Hair follicle dermal papilla cell (primary cell): ENCODE data around the gene SLC26A1. TPM values are rescaled to one million over a fixed set of nuclear protein-coding genes. Genes with fewer than 3 reads are reported as not detected.

ENCODE experiments used
- total RNA-seq: library from RNA; depleted of rRNA; stranded (reverse); fragments of >200 nt; gene quantifications from 2 replicates; pipeline ENCODE4 v1.2.3, GENCODE V29; 2012

SLC26A1 gene
- total RNA-seq = 0.16 and 0.36 TPM in 2 replicates

GRCh38 chr4:993111-994029, at the start of gene SLC26A1:
Gene SLC26A1, minus strand, starts transcription at chr4:993404. Its CDS starts 1,701 bp downstream, at chr4:991703.

GRCh38 chr4:1011022-1011665, 17.9 kb upstream of the SLC26A1 start, which contains the start of gene FGFRL1:
Gene FGFRL1, plus strand, starts transcription at chr4:1011626. Its CDS starts 860 bp downstream, at chr4:1012486.

GRCh38 chr4:986879-987623, 6.2 kb downstream of the SLC26A1 start, which contains the start of gene IDUA:
Gene IDUA, plus strand, starts transcription at chr4:987044. Its CDS starts 41 bp downstream, at chr4:987085.

GRCh38 chr4:973431-974397, 19.5 kb downstream of the SLC26A1 start, which contains the start of gene DGKQ:
Gene DGKQ, minus strand, starts transcription at chr4:973569. Its CDS starts 87 bp downstream, at chr4:973482.

Other genes starting within 250 kb of the SLC26A1 start
- not detected in 2 replicates for gene CPLX1, start 167.3 kb downstream of the SLC26A1 start, total RNA-seq
- gene GAK, start 61.1 kb downstream of the SLC26A1 start, total RNA-seq = 64.0 and 67.3 TPM in 2 replicates
- 13.3 and 15.1 TPM in 2 replicates for gene TMEM175, start 60.9 kb downstream of the SLC26A1 start, total RNA-seq
- 12.5 and 17.7 TPM in 2 replicates for gene DGKQ, start 19.8 kb downstream of the SLC26A1 start, total RNA-seq
- 15.8 and 19.6 TPM in 2 replicates for gene IDUA, start 6.4 kb downstream of the SLC26A1 start, total RNA-seq
- 20.6 and 20.9 TPM in 2 replicates for gene FGFRL1, start 18.2 kb upstream of the SLC26A1 start, total RNA-seq
- 1.6 and 3.4 TPM in 2 replicates for gene RNF212, start 120.2 kb upstream of the SLC26A1 start, total RNA-seq
- gene SPON2, start 179.2 kb upstream of the SLC26A1 start, total RNA-seq = 226 and 238 TPM in 2 replicates